Activated CD4-positive, alpha-beta T cell treated with anti-CD3 and anti-CD28 coated beads, Interleukin-2, amount 50 U/mL, for 24 hours (primary cell): ENCODE data around the gene DCDC1.
"Not testable (repeated sequence)": the region's sequence is repeated elsewhere in the genome, so short reads cannot be mapped to it uniquely, and the experiment has no call there.

Experiments
- DNase-seq, 2 donors: peaks; one replicate each; pipeline ENCODE4 v3.0.0-alpha.2; 2020; ENCODE audit warnings: low read depth in 1 of 2, low spot score in 1 of 2

DCDC1 gene

GRCh38 chr11:31337806-31338205, 31.7 kb downstream of the DCDC1 start:
- DNase-seq: no peak

GRCh38 chr11:31328697-31329096, 40.8 kb downstream of the DCDC1 start:
- DNase-seq: no peak

GRCh38 chr11:31327417-31327816, 42.1 kb downstream of the DCDC1 start:
- no peak for DNase-seq

DNA sequence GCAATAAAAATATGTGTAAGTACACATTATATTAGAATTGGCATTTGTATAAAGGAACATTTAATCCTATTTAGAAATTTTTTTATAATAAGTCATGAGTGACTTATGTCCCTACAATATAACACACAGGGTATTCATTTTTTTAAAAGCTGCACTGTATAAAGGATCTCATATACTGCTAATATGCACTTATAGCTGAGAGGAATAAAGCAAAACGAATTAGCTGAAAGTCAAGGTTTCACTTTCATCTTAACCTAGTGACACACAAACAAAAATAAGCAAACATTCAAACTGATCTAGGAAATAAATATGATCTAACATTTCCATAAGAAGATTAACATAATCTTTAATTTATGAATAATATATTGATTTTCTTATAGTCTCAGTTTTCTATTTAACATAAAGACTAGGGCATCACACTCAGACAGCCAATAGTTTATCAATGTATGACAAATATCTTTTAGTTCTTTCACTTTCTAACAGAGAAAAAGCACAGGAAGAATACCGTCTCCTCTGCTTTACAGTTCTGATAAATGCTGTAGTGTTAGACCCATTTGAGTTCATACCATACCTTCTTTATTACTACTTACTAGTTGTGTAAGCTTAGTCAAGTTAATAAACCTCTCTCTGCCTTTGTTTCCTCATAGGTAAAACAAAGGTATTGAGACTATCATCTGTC, 42.9 kb downstream of the DCDC1 start:
- DNase-seq: no peak

GRCh38 chr11:31325160-31325559, 44.4 kb downstream of the DCDC1 start:
- no peak for DNase-seq

- no peak for DNase-seq
Measured at GRCh38 chr11:31323145-31323544, 46.4 kb downstream of the DCDC1 start.

DNA sequence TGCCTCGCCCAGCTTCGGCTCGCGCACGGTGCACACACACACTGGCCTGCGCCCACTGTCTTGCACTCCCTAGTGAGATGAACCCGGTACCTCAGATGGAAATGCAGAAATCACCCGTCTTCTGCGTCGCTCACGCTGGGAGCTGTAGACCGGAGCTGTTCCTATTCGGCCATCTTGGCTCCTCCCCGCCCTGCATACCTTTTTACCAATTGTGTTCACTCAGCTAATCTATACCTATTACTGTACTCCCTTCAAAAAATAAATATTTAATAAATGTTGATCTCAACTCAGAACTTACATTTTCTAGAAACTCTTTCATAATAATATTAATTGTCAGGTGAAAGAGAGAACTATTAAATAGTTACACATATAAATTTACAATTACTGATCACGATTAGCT, 48.0 kb downstream of the DCDC1 start:
- DNase-seq: not testable (repeated sequence)

- DNase-seq: no peak
Measured at GRCh38 chr11:31303644-31304180, 65.8 kb downstream of the DCDC1 start.

- no peak for DNase-seq
Measured at GRCh38 chr11:31301549-31302510, 67.7 kb downstream of the DCDC1 start.

DNA sequence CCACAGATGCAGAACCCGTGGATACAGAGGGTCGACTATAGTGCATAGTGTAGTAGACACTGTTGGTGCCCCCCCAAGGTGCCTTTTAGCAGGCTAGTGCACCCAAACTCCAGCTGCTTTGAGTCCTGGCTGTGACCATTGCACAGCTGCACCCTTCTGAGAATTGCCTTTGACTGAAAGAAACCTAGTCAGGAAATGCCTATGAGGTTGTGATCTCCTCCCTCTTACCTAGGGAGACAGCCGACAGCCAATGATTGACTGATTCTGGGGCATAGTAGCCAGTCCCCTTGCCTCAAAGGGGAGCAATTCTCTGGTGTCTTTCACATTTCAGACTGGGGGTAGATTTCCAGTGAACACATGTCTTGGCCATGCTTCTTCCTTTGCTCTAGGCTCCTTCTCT, 74.2 kb downstream of the DCDC1 start:
- no peak for DNase-seq

- DNase-seq: not testable (repeated sequence)
Measured at GRCh38 chr11:31273527-31273926, 96.0 kb downstream of the DCDC1 start.

- DNase-seq: no peak
Measured at GRCh38 chr11:31267720-31268119, 101.8 kb downstream of the DCDC1 start.

- no peak for DNase-seq
Measured at GRCh38 chr11:31264834-31265233, 104.7 kb downstream of the DCDC1 start.

DNA sequence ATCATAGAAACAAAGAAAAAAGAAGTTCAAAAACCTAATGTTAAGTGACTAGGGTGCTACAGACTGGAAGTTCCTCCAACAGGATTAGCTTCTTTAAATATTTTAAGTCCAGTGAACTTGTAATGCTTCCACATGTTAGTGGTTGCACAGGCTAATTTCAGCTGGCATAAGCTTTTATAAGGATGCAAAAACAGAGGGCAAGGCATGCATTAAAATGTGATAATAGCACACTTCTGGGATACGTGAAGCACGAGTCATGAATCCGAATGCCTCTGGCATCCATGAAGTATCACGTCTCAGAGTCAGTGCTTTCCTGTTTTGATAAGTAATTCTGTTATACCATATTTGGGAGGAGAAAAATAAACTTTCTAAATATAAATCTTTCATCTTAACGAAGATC, 106.8 kb downstream of the DCDC1 start:
- DNase-seq: no peak

- no peak for DNase-seq
Measured at GRCh38 chr11:31259797-31260196, 109.7 kb downstream of the DCDC1 start.

DNA sequence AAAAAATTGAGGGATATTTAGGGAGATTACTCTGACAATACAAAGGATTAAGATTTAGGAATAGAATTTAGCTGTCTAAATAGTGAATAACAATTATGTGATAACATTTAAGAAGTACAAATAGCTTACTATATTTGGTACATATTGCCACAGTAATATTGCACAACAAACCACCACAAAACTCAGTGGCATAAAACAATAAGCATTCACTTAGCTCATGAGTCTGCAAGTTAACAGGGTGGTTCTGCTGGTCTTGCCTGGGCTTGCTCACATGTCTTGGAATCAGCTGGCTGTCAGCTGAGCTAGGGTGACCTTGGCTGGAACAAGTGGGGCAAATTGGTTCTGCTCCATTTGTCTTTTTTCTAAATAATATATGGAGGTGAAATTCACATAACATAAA, 115.1 kb downstream of the DCDC1 start:
- no peak for DNase-seq

DNA sequence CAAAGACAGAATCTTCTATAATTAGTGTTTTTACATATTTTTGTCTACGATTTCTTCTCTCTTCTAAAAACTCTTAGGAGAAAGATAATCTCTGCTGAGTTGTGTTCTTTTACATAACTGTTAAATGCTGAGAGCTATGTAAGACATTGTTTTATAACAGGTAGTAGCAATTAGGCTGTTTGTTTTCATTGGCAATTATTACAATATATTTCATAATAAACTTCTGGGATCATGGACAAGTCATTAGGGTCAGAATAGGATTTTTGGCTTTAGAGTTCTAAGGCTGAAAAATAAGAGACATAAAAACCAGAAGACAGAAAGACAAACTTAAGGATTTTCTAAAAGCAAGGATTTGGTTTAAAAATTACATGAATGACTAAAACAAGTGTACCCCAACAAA, 120.8 kb downstream of the DCDC1 start:
- no peak for DNase-seq

- DNase-seq: no peak
Measured at GRCh38 chr11:31247321-31247720, 122.2 kb downstream of the DCDC1 start.

- no peak for DNase-seq
Measured at GRCh38 chr11:31246451-31247165, 122.9 kb downstream of the DCDC1 start.

DNA sequence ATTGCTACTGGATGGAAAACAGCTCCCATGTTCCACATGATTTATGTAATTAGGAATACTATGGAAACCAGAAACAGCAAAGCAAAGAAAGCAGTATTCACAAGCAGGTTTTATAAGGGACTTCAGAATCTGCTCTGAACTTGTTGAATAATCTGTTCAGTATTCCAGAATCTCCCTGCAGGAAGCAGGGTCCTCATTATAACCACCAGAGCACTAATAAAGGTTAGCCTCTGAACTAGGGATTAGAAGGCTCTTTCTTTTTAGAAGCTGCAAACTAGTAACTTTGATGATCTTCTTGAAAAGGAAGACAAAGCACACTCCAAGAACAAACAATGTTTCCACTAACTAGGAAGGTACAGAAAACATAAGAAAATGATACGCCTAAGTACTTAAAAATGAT, 125.8 kb downstream of the DCDC1 start:
- DNase-seq: no peak

- no peak for DNase-seq
Measured at GRCh38 chr11:31240340-31240904, 129.1 kb downstream of the DCDC1 start.
